PC-3 (cell line): Measurements from ENCODE around the gene PCED1A. TPM values are rescaled to one million over a fixed set of nuclear protein-coding genes. Genes with fewer than 3 reads are reported as not detected.

ENCODE experiments used
- ATAC-seq: fragments of 200-7000 bp; cut with Tn5 transposase; 2 replicates; pipeline ENCODE4 v1.9.1; 2020; ENCODE audit warnings: mild to moderate bottlenecking, moderate library complexity
- BruUV-seq: library from RNA; stranded (reverse); fragments of 400-500 nt; replicated peaks from 2 replicates; lab custom pipeline; 2021; lab: Mats Ljungman, UMichigan
- CTCF ChIA-PET: fragments of 300-600 bp; sonication (Branson Sonifier 250); formaldehyde crosslinking; loops from one replicate; lab custom pipeline; 2022; ENCODE audit warnings: antibody characterized with exemption; lab: Charles Lee
- POLR2A ChIA-PET: fragments of 300-600 bp; sonication (Branson Sonifier 250); formaldehyde crosslinking; loops from one replicate; lab custom pipeline; 2022; ENCODE audit warnings: antibody characterized with exemption; ENCODE audit not compliant: unreplicated experiment; lab: Charles Lee
- DNase-seq: peaks from one replicate; pipeline ENCODE4 v3.0.0-alpha.2; 2015
- H2AFZ ChIP-seq: fragments of 300-600 bp; sonication (generic); 2 replicates; pipeline ENCODE4 v1.6.0; 2016; ENCODE audit warnings: antibody characterized with exemption, low read length
- H3F3A ChIP-seq: fragments of 300-600 bp; sonication (generic); one replicate; pipeline ENCODE4 v1.6.0; 2017; ENCODE audit warnings: antibody characterized with exemption, low read length, control low read depth, mild to moderate bottlenecking; ENCODE audit not compliant: unreplicated experiment
- H3K27ac ChIP-seq: fragments of 300-600 bp; sonication (generic); 2 replicates; pipeline ENCODE4 v1.5.1; 2016; ENCODE audit warnings: mild to moderate bottlenecking, low read length
- H3K27me3 ChIP-seq: fragments of 300-600 bp; sonication (generic); 2 replicates; pipeline ENCODE4 v1.6.1; 2016; ENCODE audit warnings: low read length, mixed read lengths
- H3K36me3 ChIP-seq: fragments of 300-600 bp; sonication (generic); 2 replicates; pipeline ENCODE4 v1.6.1; 2016; ENCODE audit warnings: low read depth, mixed run types, low read length, mixed read lengths
- H3K4me1 ChIP-seq: fragments of 300-600 bp; sonication (generic); 2 replicates; pipeline ENCODE4 v1.5.1; 2016; ENCODE audit warnings: low read length; ENCODE audit not compliant: insufficient read depth
- H3K4me2 ChIP-seq: fragments of 300-600 bp; sonication (generic); 2 replicates; pipeline ENCODE4 v1.6.0; 2016; ENCODE audit warnings: low read length
- H3K4me3 ChIP-seq: fragments of 300-600 bp; sonication (generic); 2 replicates; pipeline ENCODE4 v1.5.1; 2016; ENCODE audit warnings: mild to moderate bottlenecking, low read length, mixed read lengths
- H3K79me2 ChIP-seq: fragments of 300-600 bp; sonication (generic); 2 replicates; pipeline ENCODE4 v1.6.1; 2017; ENCODE audit warnings: low read length, mixed read lengths
- H3K9ac ChIP-seq: fragments of 300-600 bp; sonication (generic); 2 replicates; pipeline ENCODE4 v1.6.0; 2016; ENCODE audit warnings: mild to moderate bottlenecking, low read length
- H3K9me2 ChIP-seq: fragments of 300-600 bp; sonication (generic); replicated peaks from 2 replicates; pipeline ENCODE4 v1.6.1; 2016; ENCODE audit warnings: mixed run types, low read length, mixed read lengths
- H3K9me3 ChIP-seq: fragments of 300-600 bp; sonication (generic); 2 replicates; pipeline ENCODE4 v1.6.1; 2016; ENCODE audit warnings: low read length, mixed read lengths
- H4K20me1 ChIP-seq: fragments of 300-600 bp; sonication (generic); 2 replicates; pipeline ENCODE4 v1.6.1; 2016; ENCODE audit warnings: low read length, mixed read lengths
- CTCF ChIP-seq: fragments of 300-600 bp; sonication (generic); conservative IDR thresholded peaks from 2 replicates; pipeline ENCODE4 v1.5.1; 2017; ENCODE audit warnings: antibody characterized with exemption, low read depth, mild to moderate bottlenecking, low read length
- EZH2 ChIP-seq: fragments of 300-600 bp; sonication (generic); IDR thresholded peaks from one replicate; pipeline ENCODE4 v1.6.1; 2017; ENCODE audit warnings: antibody characterized with exemption, mild to moderate bottlenecking, low read length; ENCODE audit not compliant: unreplicated experiment
- EZH2phosphoT487 ChIP-seq: fragments of 300-600 bp; sonication (generic); IDR thresholded peaks from 2 replicates; pipeline ENCODE4 v1.6.1; 2018; ENCODE audit warnings: mild to moderate bottlenecking, antibody characterized with exemption, low read length, borderline replicate concordance
- intact Hi-C: fragments of 100-400 bp; cut with micrococcal nuclease; formaldehyde crosslinking; loops from 2 replicates; pipeline ENCODE4 v1.9.0; 2023
- total RNA-seq: library from RNA; depleted of rRNA; stranded (reverse); fragments of >200 nt; gene quantifications from 2 replicates; pipeline ENCODE4 v1.2.3, GENCODE V29; 2014

The PCED1A gene
- total RNA-seq, 1 experiment from 2014 or later, result 21.9 TPM

DNA sequence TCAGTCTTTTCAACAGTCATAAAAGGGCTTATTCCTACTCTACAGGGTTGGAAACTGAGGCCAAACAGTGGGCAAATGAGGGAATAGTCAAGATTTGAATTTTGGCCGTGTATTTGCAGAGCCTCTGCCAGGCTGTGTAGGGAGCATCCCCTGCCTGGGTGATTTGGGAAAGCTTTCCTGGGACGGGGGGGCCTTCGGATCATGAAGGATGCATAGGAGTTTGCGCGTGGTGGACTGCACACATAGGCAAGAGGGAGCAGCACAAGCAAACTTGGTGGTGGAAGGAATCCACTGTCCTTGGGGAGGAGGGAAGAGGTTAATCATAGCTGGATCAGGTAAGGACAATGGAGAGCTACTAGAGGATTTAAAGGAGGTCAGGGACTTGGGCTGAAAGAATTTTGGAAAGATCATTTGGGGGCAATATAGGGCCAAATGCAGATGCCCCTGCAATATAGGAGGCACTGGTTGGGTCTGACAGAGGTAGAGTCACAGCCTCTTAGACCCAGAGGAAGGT lies 35.3 kb upstream of the PCED1A start:
- no peak overlapping the region for H2AFZ ChIP-seq
- peak overlapping the region; percentile 98; the same call in 1 of the 2 replicates for H3K4me2 ChIP-seq
- H4K20me1 ChIP-seq, result peaks cover 26% of the 10 kb centered on the region
- no peak overlapping the region for H3K4me3 ChIP-seq
- no peaks in the 10 kb centered on the region for H3K9me2 ChIP-seq
- H3K4me1 ChIP-seq, result peaks cover 29% of the 10 kb centered on the region
- no peak overlapping the region for H3K9ac ChIP-seq
- TF ChIP-seq EZH2phosphoT487 (no peak), CTCF (no peak), EZH2 (no peak)
- CTCF ChIA-PET, result no interaction called here
- no peaks in the 10 kb centered on the region for H3K36me3 ChIP-seq
- DNase-seq, result no peak
- no peaks in the 10 kb centered on the region for H3K27me3 ChIP-seq
- H3K9me3 ChIP-seq, result no peaks in the 10 kb centered on the region
- intact Hi-C loops, result no loop called here
- POLR2A ChIA-PET, result no interaction called here
- H3F3A ChIP-seq, result no peaks in the 10 kb centered on the region
- no TSS peak for BruUV-seq
- peaks cover 70% of the 10 kb centered on the region for H3K79me2 ChIP-seq
- no peak for ATAC-seq
- no peak overlapping the region for H3K27ac ChIP-seq

GRCh38 chr20:2874456-2874855 lies 34.0 kb upstream of the PCED1A start:
- ATAC-seq, result no peak
- no peaks in the 10 kb centered on the region for H3K27me3 ChIP-seq
- no peaks in the 10 kb centered on the region for H3K9me3 ChIP-seq
- H3K4me1 ChIP-seq, result peaks cover 37% of the 10 kb centered on the region
- no peaks in the 10 kb centered on the region for H3K9me2 ChIP-seq
- H2AFZ ChIP-seq, result peak overlapping the region; percentile 40; the same call in 1 of the 2 replicates
- DNase-seq, result peak; percentile 24
- peak overlapping the region; percentile 99 for H3K4me3 ChIP-seq
- ChIA-PET CTCF (interaction anchor here (0.6 kb wide), 1 partner anchor 929 kb away, joined by 4 read pairs; no protein-coding TSS in a partner anchor), POLR2A (no interaction called here)
- peak overlapping the region; percentile 98 for H3K4me2 ChIP-seq
- peak overlapping the region; percentile 89 for H3K9ac ChIP-seq
- no peaks in the 10 kb centered on the region for H3K36me3 ChIP-seq
- peaks cover 26% of the 10 kb centered on the region for H4K20me1 ChIP-seq
- H3F3A ChIP-seq, result no peaks in the 10 kb centered on the region
- peaks cover 57% of the 10 kb centered on the region for H3K79me2 ChIP-seq
- TF ChIP-seq CTCF, result no peak
- no peak for TF ChIP-seq EZH2phosphoT487
- no peak for TF ChIP-seq EZH2
- BruUV-seq, result TSS peak; percentile 32
- H3K27ac ChIP-seq, result no peak overlapping the region
- intact Hi-C loops, result loop anchor here (5.0 kb wide), 1 partner anchor 123 kb away; no protein-coding TSS in a partner anchor

DNA sequence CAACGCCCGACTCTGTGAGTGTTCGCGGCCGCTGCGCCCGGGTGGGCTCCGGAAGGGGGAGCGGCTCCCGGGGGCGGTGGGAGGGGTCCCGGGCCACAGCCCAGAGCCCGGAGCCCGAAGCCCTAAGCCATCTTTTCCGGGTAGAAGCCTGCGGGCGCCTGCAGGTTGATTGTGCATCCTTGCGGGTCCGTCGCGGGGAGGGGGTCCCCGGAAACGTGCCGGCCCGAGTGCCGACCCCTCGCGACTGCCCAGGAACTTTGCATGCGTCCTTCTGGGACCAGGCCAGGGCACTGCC lies 33.2 kb upstream of the PCED1A start:
- DNase-seq, result peak; percentile 12
- H3K79me2 ChIP-seq, result peaks cover 50% of the 10 kb centered on the region
- no peaks in the 10 kb centered on the region for H3F3A ChIP-seq
- peak overlapping the region; percentile 79 for H2AFZ ChIP-seq
- H3K4me1 ChIP-seq, result peaks cover 37% of the 10 kb centered on the region
- H4K20me1 ChIP-seq, result peaks cover 19% of the 10 kb centered on the region
- ATAC-seq, result no peak; the same call in 1 of the 2 replicates
- no peaks in the 10 kb centered on the region for H3K9me3 ChIP-seq
- peak overlapping the region; percentile 89 for H3K9ac ChIP-seq
- no peak overlapping the region for H3K27ac ChIP-seq
- no peak for TF ChIP-seq EZH2phosphoT487
- no peak for TF ChIP-seq EZH2
- TF ChIP-seq CTCF, result no peak
- H3K4me2 ChIP-seq, result peak overlapping the region; percentile 98
- ChIA-PET POLR2A (no interaction called here), CTCF (no interaction called here)
- no peaks in the 10 kb centered on the region for H3K27me3 ChIP-seq
- no TSS peak for BruUV-seq
- intact Hi-C loops, result loop anchor here (5.0 kb wide), 1 partner anchor 124 kb away; no protein-coding TSS in a partner anchor
- H3K9me2 ChIP-seq, result no peaks in the 10 kb centered on the region
- no peaks in the 10 kb centered on the region for H3K36me3 ChIP-seq
- peak overlapping the region; percentile 99 for H3K4me3 ChIP-seq
